GM12891 (cell line): ENCODE data around the gene EGFR.

Experiments used
- PAX5 ChIP-seq: IDR thresholded peaks from 2 replicates; pipeline ENCODE4 v1.6.1; 2011; ENCODE audit warnings: low read length, moderate library complexity, mild to moderate bottlenecking; ENCODE audit not compliant: insufficient read depth, severe bottlenecking
- POLR2A ChIP-seq: IDR thresholded peaks from 2 replicates; pipeline ENCODE4 v1.6.1; 2011; ENCODE audit warnings: low read depth, low read length, control low read depth
- POLR2AphosphoS5 ChIP-seq: IDR thresholded peaks from 2 replicates; pipeline ENCODE4 v1.6.1; 2011; ENCODE audit warnings: low read depth, low read length, control low read depth
- POU2F2 ChIP-seq: IDR thresholded peaks from 2 replicates; pipeline ENCODE4 v1.6.1; 2011; ENCODE audit warnings: low read depth, mild to moderate bottlenecking, control low read depth, low read length, moderate library complexity
- SPI1 ChIP-seq: IDR thresholded peaks from 2 replicates; pipeline ENCODE4 v1.6.1; 2011; ENCODE audit warnings: low read depth, low read length, control low read depth
- TAF1 ChIP-seq: IDR thresholded peaks from 2 replicates; pipeline ENCODE4 v1.6.1; 2011; ENCODE audit warnings: low read depth, low read length, control low read depth

- TF ChIP-seq POLR2A (no peak), TAF1 (no peak), POLR2AphosphoS5 (no peak), POU2F2 (no peak), PAX5 (no peak), SPI1 (no peak)
Observed at GRCh38 chr7:55178292-55178862, 159.6 kb downstream of the EGFR start.
